ENCODE measurements around the gene PLK5.

PLK5 gene

GRCh38 chr19:1577090-1577928 lies 53.4 kb downstream of the PLK5 start:
- DNase-seq: no peak

GRCh38 chr19:1577929-1578618 lies 54.2 kb downstream of the PLK5 start:
- no peak for DNase-seq

GRCh38 chr19:1579222-1579621 lies 55.3 kb downstream of the PLK5 start:
- DNase-seq: no peak

DNA sequence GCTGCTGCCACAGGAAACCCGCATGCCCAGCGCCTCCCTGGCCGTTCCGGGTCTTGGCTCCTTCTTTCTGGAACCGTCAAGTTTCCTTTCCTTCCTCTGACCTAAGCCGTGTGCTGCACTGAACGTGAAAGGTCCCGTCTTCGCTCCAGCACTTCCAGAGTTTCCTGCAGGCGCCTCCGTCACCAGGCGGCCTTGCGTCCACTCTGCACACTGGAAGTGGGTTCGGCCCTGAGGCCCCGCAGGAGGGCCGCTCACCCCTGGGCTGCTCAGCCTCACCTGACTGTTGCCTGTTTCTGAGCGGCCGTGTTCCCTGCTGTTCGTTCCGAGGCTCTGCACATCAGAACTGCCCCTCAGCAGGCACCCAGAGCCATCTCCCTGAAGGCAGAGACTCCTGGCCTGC lies 56.5 kb downstream of the PLK5 start:
- DNase-seq: no peak

GRCh38 chr19:1580957-1581356 lies 57.1 kb downstream of the PLK5 start:
- no peak for DNase-seq

DNA sequence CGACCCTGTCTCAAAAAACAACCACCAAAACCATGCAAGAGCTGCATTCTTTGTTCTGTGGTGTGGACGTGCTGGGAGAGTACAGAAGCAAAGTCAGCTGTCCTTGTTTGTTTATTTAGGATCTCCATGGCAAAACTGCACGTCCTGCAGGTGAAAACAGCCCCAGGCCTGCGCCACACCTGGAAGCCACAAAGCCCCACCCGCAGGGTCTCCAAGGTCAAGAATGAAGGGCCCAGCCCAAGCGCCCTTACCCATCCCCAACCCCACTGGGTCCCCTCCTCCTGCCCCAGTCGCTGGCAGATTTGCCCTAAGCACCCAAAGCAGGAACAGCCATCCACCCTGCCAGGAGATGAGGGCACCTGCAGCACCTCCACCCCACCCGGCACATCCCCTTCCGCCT lies 58.3 kb downstream of the PLK5 start:
- DNase-seq: no peak

DNA sequence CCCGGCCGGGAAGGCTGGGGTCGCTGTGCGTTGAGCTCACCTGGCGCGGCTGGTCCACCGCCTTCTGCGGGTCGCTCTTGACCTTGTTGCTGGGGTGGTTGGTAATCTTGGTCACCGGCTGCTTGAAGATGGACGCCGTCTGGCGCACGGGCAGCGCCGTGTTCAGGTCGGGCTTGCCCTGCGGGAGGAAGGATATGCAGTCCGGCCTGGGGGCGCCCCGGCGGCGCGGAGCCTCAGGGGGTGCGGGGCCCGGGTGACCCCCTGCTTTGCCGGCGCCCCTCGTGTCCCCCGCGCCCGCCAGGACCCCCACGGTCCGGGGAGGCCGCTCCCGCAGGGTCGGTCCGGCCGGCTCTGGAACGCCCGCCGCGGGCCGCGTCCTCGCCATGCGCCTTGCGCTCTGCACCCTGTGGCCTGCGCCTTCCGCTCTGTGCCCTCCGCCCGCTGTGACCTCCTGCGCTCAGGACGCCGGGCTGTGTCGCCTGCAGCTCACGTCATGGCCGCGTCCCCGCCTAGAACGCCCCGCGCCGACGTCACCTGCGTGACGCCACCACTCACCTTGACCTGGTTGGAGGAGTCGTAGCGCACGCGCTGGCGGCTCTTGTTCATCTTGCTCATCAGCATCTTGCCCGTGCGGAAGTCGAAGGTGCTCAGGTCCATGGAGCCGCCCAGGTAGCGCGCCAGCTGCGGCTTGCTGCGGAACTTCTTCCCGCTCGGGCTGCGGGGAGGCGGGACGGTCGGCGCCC lies 60.8 kb downstream of the PLK5 start:
- no peak for DNase-seq

GRCh38 chr19:1585243-1585580 lies 61.3 kb downstream of the PLK5 start:
- no peak for DNase-seq
